Measurements from ENCODE around the gene C5orf52.
"Not testable (repeated sequence)": the region's sequence is repeated elsewhere in the genome, so short reads cannot be mapped to it uniquely, and the experiment has no call there.

DNA sequence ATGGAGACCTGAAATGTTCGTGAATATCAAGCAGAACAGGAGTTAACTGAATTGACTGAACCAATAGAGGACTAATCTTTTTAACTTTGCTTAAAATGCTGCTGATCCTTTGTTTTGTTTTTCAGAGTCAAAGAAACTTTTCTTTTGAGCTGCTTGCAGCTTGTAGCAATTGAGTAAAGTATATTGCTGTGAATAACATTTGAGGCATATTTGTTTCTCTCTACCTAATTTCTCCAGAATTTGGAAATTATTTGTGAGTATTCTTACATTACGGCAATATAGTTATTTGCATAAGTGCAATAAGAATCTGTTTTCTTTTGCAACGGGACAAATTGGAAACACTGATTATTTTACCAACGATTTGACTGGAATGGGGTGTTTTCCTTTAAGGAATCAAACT lies 27.3 kb downstream of the C5orf52 start:
- TF ChIP-seq, protein P1, sequence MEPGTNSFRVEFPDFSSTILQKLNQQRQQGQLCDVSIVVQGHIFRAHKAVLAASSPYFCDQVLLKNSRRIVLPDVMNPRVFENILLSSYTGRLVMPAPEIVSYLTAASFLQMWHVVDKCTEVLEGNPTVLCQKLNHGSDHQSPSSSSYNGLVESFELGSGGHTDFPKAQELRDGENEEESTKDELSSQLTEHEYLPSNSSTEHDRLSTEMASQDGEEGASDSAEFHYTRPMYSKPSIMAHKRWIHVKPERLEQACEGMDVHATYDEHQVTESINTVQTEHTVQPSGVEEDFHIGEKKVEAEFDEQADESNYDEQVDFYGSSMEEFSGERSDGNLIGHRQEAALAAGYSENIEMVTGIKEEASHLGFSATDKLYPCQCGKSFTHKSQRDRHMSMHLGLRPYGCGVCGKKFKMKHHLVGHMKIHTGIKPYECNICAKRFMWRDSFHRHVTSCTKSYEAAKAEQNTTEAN (CRISPR knock-in tag; IDR thresholded peaks at IDR 0.05), result not testable (repeated sequence)
- TF ChIP-seq, protein P2, sequence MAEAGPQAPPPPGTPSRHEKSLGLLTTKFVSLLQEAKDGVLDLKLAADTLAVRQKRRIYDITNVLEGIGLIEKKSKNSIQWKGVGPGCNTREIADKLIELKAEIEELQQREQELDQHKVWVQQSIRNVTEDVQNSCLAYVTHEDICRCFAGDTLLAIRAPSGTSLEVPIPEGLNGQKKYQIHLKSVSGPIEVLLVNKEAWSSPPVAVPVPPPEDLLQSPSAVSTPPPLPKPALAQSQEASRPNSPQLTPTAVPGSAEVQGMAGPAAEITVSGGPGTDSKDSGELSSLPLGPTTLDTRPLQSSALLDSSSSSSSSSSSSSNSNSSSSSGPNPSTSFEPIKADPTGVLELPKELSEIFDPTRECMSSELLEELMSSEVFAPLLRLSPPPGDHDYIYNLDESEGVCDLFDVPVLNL (CRISPR knock-in tag; IDR thresholded peaks at IDR 0.05; ENCODE audit: borderline replicate concordance, low read depth), result not testable (repeated sequence)
- TF ChIP-seq, protein P3, sequence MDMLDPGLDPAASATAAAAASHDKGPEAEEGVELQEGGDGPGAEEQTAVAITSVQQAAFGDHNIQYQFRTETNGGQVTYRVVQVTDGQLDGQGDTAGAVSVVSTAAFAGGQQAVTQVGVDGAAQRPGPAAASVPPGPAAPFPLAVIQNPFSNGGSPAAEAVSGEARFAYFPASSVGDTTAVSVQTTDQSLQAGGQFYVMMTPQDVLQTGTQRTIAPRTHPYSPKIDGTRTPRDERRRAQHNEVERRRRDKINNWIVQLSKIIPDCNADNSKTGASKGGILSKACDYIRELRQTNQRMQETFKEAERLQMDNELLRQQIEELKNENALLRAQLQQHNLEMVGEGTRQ (CRISPR knock-in tag; IDR thresholded peaks at IDR 0.05), result not testable (repeated sequence)
- TF ChIP-seq, protein P4, sequence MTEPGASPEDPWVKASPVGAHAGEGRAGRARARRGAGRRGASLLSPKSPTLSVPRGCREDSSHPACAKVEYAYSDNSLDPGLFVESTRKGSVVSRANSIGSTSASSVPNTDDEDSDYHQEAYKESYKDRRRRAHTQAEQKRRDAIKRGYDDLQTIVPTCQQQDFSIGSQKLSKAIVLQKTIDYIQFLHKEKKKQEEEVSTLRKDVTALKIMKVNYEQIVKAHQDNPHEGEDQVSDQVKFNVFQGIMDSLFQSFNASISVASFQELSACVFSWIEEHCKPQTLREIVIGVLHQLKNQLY (CRISPR knock-in tag; IDR thresholded peaks at IDR 0.05), result not testable (repeated sequence)
- TF ChIP-seq, protein P5, sequence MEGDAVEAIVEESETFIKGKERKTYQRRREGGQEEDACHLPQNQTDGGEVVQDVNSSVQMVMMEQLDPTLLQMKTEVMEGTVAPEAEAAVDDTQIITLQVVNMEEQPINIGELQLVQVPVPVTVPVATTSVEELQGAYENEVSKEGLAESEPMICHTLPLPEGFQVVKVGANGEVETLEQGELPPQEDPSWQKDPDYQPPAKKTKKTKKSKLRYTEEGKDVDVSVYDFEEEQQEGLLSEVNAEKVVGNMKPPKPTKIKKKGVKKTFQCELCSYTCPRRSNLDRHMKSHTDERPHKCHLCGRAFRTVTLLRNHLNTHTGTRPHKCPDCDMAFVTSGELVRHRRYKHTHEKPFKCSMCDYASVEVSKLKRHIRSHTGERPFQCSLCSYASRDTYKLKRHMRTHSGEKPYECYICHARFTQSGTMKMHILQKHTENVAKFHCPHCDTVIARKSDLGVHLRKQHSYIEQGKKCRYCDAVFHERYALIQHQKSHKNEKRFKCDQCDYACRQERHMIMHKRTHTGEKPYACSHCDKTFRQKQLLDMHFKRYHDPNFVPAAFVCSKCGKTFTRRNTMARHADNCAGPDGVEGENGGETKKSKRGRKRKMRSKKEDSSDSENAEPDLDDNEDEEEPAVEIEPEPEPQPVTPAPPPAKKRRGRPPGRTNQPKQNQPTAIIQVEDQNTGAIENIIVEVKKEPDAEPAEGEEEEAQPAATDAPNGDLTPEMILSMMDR (IDR thresholded peaks at IDR 0.05), result not testable (repeated sequence)
- not testable (repeated sequence) for TF ChIP-seq ESRRA (CRISPR knock-in tag; IDR thresholded peaks at IDR 0.05; ENCODE audit: borderline replicate concordance); KAT7 (CRISPR knock-in tag; IDR thresholded peaks at IDR 0.05; ENCODE audit: borderline replicate concordance); CREB1 (CRISPR knock-in tag; IDR thresholded peaks at IDR 0.05); GABPB1 (CRISPR knock-in tag; IDR thresholded peaks at IDR 0.05); TCF7 (CRISPR knock-in tag; IDR thresholded peaks at IDR 0.05; ENCODE audit: low read depth); RORB (CRISPR knock-in tag; IDR thresholded peaks at IDR 0.05)
- TF ChIP-seq, protein P6, sequence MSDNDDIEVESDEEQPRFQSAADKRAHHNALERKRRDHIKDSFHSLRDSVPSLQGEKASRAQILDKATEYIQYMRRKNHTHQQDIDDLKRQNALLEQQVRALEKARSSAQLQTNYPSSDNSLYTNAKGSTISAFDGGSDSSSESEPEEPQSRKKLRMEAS (CRISPR knock-in tag; IDR thresholded peaks at IDR 0.05), result not testable (repeated sequence)

All from WTC11 (cell line).